GM19023 (cell line): ENCODE measurements around the gene ADAMTS3.

Source experiments
- ATAC-seq: cut with Tn5 transposase; IDR thresholded peaks from one replicate; pipeline ENCODE4 v1.9.1; 2021; ENCODE audit warnings: mild to moderate bottlenecking, moderate library complexity; ENCODE audit not compliant: unreplicated experiment

ADAMTS3 gene

GRCh38 chr4:72302981-72303704 is 265.9 kb downstream of the ADAMTS3 start:
- peak; percentile 98 for ATAC-seq

- no peak for ATAC-seq
Measured at GRCh38 chr4:72301759-72302158, 267.3 kb downstream of the ADAMTS3 start.

GRCh38 chr4:72300126-72300525 is 268.9 kb downstream of the ADAMTS3 start:
- ATAC-seq = no peak

- no peak for ATAC-seq
Measured at GRCh38 chr4:72295966-72296557, 273.0 kb downstream of the ADAMTS3 start.

- no peak for ATAC-seq
Measured at GRCh38 chr4:72290737-72291136, 278.3 kb downstream of the ADAMTS3 start.

GRCh38 chr4:72286910-72287309 is 282.1 kb downstream of the ADAMTS3 start:
- no peak for ATAC-seq

- ATAC-seq = no peak
Measured at GRCh38 chr4:72286185-72286584, 282.8 kb downstream of the ADAMTS3 start.

- ATAC-seq = no peak
Measured at GRCh38 chr4:72283357-72283756, 285.7 kb downstream of the ADAMTS3 start.

GRCh38 chr4:72280252-72280651 is 288.8 kb downstream of the ADAMTS3 start:
- ATAC-seq = no peak

- ATAC-seq = no peak
Measured at GRCh38 chr4:72275381-72275780, 293.6 kb downstream of the ADAMTS3 start.

- ATAC-seq = no peak
Measured at GRCh38 chr4:72274251-72274650, 294.8 kb downstream of the ADAMTS3 start.

- ATAC-seq = no peak
Measured at GRCh38 chr4:72255269-72255668, 313.8 kb downstream of the ADAMTS3 start.

GRCh38 chr4:72243641-72244040 is 325.4 kb downstream of the ADAMTS3 start:
- no peak for ATAC-seq

GRCh38 chr4:72239487-72240116 is 329.4 kb downstream of the ADAMTS3 start:
- ATAC-seq = no peak
